ENCODE data around the gene SLC20A1.

The SLC20A1 gene

DNA sequence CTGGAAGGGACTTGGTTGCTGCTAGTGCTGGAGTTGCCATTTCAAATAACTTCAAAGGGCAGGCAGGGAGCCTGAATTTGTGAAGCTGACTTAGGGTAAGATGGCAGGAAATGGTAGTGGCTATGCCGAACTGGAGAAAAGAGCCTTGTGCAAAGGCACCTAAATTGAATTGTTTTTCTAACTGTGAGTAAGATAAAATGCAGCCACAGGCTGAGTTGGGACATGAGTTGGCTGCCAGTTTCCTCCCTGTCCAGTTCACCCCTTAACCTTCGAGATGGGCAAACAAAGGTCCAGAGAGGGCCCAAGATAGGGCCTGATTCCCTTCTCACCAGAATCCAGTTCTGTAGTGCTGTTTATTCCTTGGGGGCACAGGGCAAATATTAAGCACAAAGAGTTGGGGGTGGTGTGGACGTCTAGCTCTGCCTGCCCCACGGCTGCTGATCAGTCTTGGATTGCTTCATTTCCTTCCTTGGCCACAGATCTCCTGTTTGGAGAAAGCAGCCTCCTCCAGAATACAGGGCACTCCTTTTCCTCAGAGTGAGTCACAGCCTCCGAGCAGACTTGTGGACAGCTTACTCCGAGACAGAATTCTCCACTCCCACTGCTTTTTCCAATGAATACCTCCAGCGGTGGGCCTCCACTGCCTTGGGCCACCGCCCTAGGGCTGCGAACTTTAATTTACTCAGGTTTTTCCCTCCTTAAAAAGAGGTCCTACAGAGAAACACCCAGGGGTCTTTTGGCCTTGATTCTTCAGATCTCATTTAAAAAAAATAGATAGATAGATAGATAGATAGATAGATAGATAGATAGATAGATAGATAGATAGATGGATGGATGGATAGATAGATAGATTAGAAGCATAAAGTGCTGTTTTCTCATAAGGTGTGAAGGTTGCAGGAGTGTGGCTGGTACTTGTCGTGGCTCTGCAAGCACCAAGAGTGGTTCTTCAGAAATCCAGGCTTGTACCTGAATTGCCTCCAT is 18.4 kb upstream of the SLC20A1 start:
- DNase-seq, result no peak

- DNase-seq, result no peak
Measured at GRCh38 chr2:112629224-112629623, 16.5 kb upstream of the SLC20A1 start.

GRCh38 chr2:112629823-112630222 is 15.9 kb upstream of the SLC20A1 start:
- no peak for DNase-seq

GRCh38 chr2:112630268-112630667 is 15.5 kb upstream of the SLC20A1 start:
- no peak for DNase-seq

DNA sequence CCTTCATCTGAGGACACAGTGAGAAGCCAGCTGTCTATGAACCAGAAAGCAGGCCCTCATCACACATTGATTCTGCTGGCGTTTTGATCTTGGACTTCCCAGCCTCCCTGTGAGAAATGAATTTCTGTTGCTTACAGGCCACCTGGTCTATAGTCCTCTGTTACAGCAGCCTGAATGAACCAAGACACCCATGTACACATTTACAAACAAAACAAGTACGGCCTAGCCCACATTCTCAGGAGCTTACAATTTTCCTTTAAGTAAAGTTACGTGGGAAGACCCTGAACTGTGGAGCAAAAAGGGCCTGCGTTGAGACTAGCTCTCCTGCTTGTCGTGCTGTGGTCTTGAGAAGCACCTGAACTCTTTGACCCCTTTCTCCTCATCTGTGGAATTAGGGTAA is 12.0 kb upstream of the SLC20A1 start:
- DNase-seq, result no peak

DNA sequence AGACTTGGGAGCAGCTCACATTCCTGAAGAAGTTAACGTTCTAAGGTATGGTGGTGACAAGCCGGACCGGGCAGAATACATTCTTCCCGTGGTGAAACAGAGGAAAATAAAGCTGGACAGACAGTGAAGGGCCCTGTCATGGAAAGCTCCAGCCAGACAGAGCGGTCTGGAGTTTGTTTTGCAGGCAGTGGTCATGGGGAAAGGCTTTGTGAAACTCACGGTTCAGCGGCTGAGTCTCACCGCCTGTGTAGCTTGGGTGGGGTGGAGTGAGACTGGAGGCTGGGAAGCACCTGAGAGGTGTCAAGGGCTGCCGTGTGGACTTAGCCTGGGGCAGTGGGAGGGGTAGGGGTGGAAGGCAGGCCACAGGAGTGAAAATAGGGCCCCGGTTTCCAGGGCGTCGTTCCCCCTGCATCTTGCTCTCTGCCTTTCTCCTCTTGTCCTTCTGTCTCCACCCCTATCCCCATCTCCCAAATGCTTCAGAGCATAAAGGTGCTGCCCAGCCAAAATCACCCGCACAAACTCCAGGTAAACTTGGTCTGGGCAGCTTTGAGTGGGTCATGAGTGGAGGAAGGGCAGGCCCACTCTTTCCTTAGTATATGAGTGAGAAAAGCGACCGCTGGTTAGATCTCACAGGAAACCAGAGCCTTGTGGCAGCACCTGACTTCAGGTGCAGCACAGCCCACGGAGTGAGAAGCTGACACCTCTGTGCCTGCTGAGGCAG is 11.4 kb upstream of the SLC20A1 start:
- no peak for DNase-seq

DNA sequence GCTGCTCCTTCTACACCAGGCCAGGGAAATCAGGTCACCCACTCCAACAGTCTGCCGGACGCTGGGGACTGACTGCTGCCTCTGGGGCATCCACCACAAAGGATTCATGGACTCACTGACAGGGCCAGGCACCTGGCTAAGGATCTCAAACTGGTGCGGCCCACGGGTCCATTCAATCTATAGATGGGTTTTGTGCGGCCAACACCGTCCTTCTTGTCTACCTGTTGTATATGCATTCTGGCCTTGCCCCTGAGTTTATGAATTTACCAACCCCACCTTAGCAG is 10.9 kb upstream of the SLC20A1 start:
- no peak for DNase-seq

GRCh38 chr2:112636605-112637288 is 9.0 kb upstream of the SLC20A1 start:
- no peak for DNase-seq

GRCh38 chr2:112637289-112637660 is 8.5 kb upstream of the SLC20A1 start:
- no peak for DNase-seq

GRCh38 chr2:112639936-112640335 is 5.8 kb upstream of the SLC20A1 start:
- no peak for DNase-seq

GRCh38 chr2:112640467-112640799 is 5.3 kb upstream of the SLC20A1 start:
- no peak for DNase-seq

DNA sequence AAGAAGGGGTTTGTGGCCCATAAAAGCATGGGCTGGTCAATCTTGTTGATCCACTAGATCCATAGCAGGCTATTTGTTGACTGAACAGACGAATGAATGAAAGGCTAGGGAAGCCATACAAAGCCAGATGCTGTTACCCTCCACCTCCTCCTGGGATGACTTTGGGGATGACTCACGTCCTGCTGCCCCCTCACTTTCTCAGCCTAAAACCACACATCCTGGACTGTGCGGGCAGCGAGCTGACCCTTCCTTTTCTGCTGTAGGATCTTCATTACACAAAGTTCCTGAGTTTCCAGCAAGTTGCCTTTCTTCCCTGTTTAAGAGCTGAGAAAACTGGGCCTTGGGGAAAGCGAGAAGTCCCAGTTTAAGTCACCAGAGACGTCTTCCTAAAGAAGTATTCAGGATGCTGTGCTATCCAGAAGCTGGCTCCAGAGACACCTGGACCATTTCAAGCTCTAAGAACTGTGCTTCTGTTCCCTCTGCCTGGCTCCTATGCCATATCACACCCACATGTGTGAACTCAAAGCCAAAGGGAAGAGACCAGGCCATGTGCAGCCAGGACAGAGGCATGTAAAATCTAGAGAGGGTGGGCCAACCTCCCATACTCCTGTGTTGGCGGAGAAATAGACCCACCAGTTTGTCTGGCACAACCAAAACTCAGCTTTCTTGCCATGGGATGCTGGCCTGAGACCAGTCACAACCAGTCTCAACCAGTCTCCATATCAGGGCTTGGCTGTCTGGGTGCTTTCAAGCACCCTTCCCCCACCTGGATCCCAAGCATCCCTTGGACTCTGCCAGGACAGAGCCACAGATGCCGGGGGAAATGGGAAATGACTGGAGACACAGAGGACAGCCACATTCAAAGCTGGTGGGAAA is 4.7 kb upstream of the SLC20A1 start:
- DNase-seq, result no peak

DNA sequence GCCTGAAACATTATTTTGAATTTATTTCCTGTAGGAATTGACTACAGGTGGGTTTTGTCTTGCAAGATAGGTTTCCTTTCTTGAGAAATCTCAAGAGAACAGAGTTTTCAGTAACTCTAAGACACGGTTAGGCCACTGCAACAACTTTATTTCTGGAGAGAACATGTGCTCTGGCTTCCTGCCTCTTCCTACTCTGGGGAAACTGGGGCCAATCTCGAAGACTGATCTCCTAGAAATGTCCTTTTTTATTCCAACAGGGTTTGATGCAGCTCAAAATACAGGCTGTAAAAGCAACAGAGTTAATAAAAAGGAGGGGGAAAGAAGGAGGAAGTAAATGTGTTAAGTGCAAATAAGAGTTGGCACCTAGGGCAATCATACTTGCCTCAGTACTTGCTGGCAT is 4.0 kb upstream of the SLC20A1 start:
- no peak for DNase-seq

- no peak for DNase-seq
Measured at GRCh38 chr2:112642561-112642960, 3.2 kb upstream of the SLC20A1 start.

GRCh38 chr2:112642966-112643365 is 2.8 kb upstream of the SLC20A1 start:
- DNase-seq, result no peak

GRCh38 chr2:112643488-112643887 is 2.3 kb upstream of the SLC20A1 start:
- no peak for DNase-seq

DNA sequence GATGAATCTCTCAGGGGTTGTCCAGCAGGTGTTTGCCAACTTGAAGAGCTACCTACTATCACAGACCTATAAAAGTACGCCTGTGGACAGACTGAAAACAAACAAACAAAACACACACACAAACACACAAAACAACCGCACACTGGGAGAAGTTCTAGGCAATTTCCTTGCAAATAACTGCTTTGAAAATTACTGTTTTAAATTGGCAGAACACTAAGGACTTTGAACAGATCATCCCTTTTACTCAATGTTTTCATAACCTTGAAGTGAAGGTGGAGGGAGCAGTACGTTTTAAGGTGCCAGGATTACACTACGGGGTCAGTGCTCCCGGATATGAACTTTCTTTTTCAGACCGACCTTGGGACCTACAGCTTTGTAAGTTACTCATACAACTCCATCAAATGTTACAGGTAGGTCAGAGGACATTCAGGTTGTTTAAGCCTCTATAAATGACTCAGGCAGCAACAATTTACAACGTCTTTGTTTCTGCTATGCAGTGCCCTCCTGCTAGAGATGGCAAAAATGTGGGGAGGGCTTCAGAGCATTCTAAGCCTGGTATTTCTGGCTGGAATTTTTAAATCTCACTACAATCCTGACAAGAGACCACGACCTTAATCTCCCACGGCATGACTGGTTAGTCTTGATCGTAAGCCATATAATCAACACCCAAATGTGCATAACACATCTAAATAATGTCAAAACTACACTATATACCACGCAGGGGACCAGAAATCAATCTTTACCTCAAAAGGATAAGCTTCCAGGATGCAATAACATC is 1.4 kb upstream of the SLC20A1 start:
- DNase-seq, result no peak

- no peak for DNase-seq
Measured at GRCh38 chr2:112644933-112645309, 818 bp upstream of the SLC20A1 start.

GRCh38 chr2:112646102-112646719 is 472 bp downstream of the SLC20A1 start:
- DNase-seq, result no peak

DNA sequence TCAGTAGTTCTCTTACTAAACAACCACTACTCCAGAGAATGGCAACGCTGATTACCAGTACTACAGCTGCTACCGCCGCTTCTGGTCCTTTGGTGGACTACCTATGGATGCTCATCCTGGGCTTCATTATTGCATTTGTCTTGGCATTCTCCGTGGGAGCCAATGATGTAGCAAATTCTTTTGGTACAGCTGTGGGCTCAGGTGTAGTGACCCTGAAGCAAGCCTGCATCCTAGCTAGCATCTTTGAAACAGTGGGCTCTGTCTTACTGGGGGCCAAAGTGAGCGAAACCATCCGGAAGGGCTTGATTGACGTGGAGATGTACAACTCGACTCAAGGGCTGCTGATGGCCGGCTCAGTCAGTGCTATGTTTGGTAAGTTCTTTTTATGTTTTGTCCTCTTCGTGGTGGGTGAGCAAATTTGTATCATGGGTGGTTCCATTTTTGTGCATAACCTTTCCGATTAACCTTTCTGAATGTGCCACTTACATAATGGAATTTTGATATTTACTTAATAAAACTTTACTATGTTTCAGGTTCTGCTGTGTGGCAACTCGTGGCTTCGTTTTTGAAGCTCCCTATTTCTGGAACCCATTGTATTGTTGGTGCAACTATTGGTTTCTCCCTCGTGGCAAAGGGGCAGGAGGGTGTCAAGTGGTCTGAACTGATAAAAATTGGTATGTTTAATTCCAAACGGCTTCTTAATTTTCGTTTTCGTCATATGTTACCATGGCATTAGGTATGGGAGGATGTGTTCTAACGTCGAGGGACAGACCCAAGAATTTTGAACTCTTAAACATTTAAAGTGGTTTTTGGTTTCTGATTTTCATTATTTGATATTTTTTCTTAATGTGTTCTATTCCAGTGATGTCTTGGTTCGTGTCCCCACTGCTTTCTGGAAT is 1.3 kb downstream of the SLC20A1 start:
- DNase-seq, result no peak

DNA sequence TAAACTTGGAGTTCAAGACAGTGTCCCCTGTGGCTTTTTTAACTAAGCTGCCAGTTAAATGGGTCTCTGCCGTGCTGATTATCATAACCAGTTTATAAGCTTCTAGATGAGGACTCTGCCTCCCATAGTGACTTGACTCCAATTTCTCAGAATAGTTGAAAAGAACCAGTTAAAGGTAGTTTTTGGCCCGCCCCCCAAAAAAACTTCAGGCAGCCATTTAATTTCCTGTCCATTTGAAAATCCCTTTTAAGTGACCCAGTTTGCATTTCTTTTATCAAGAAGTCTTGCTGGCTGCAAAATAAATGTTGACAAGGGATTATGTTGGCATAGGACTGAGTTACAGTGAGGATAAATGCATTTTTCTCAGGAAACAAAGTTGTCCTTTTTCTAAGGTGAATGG is 2.3 kb downstream of the SLC20A1 start:
- no peak for DNase-seq

Data from NCI-H2029 treated with DMSO at 0.1 percent for 48 hours (cell line).